Measurements from ENCODE around the gene KDM4C. TPM values are rescaled to one million over a fixed set of nuclear protein-coding genes. Genes with fewer than 3 reads are reported as not detected.

Gene KDM4C
- total RNA-seq, 1 donor from 2014 or later = 18.2 TPM

DNA sequence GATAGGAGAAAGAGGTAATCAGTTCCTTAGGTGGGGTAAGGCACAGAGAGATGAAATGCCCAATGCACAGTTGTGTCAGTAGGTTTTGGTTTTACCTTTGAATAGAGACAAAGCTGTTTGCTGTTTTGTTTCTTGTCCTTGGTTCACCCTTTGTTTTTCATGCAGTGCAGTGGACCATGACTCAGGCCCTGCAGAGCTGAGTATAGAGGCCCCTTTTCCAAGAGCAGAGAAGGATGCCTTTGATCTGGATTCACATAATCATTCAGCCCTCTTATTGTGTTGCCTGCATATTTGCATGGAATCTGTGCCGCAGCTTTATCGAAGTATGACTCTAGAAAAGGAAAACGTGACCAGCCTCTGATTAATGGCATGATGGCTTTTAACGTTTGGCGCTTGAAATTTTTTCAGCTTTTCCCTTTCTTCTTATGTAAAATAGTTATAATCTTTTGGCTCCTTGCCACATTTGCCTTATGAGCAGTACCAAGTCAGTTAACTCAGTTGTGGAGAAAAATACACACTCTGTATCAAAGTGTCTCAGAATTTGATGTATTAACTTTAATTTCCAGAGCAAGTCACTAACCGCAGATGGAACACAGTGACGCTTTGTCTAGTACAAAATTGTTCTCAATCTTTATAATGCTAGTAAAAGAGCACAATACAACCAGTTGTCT, 197.6 kb downstream of the KDM4C start:
- Histone ChIP-seq H3K4me2 (ENCODE audit: low read length) (peak overlapping the region; percentile 29), H2AFZ (ENCODE audit: low read depth, low read length) (no peak overlapping the region), H3K36me3 (ENCODE audit: insufficient read depth, low read length) (no peaks in the 10 kb centered on the region), H3K27ac (ENCODE audit: low read depth, low read length) (no peak overlapping the region), H3K27me3 (ENCODE audit: insufficient read depth, low read length) (no peaks in the 10 kb centered on the region), H3K9ac (ENCODE audit: low read length) (no peak overlapping the region), H3K9me3 (ENCODE audit: insufficient read depth, low read depth, low read length) (no peaks in the 10 kb centered on the region), H3K4me3 (ENCODE audit: insufficient read depth, low read depth, low read length) (no peak overlapping the region), H3K4me1 (ENCODE audit: insufficient read depth, low read length) (peaks cover 11% of the 10 kb centered on the region), H3K79me2 (ENCODE audit: insufficient read depth, low read length) (no peaks in the 10 kb centered on the region), H4K20me1 (ENCODE audit: insufficient read depth, low read length) (peaks cover 5% of the 10 kb centered on the region)
- no peak overlapping the region for H3K4me3 Mint-ChIP-seq (ENCODE audit: unreplicated experiment)
- DNase-seq (ENCODE audit: low read depth) = peak; percentile 86
- peaks cover 13% of the 10 kb centered on the region for H3K4me1 Mint-ChIP-seq (ENCODE audit: low read depth, unreplicated experiment)
- peak overlapping the region; percentile 49 for H3K27ac Mint-ChIP-seq (ENCODE audit: unreplicated experiment)
- H3K27me3 Mint-ChIP-seq (ENCODE audit: low read depth, unreplicated experiment) = no peaks in the 10 kb centered on the region
- H3K36me3 Mint-ChIP-seq (ENCODE audit: low read depth, unreplicated experiment) = peaks cover 3% of the 10 kb centered on the region
- TF ChIP-seq CTCF (IDR thresholded peaks at IDR 0.05; ENCODE audit: insufficient read depth, low read depth, low read length) = no peak
- TF ChIP-seq EZH2 (IDR thresholded peaks at IDR 0.05; ENCODE audit: insufficient read depth, low read length) = no peak
- no peaks in the 10 kb centered on the region for H3K9me3 Mint-ChIP-seq (ENCODE audit: unreplicated experiment)
- peak; percentile 43 for FAIRE-seq

DNA sequence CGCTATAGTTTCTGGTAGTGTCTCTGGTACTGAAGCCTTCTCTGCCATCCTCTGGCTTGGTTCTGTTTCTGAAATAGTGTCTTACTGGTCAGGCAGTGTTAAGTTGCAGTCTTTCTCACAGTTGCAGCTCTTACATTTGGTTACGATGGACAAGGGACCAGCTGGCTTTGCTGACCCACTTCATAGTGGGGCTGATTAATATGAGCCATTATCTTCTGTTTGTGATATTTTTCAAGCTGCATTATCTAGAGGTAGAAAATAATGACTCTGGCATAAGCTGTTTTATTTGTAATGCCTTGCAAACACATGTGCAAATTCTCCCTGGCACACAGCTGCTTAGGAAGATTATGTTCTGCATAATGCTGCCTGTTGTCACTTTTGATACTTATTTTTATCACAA, 199.1 kb downstream of the KDM4C start:
- H3K27ac ChIP-seq (ENCODE audit: low read depth, low read length) = no peak overlapping the region
- DNase-seq (ENCODE audit: low read depth) (no peak), FAIRE-seq (no peak)
- Mint-ChIP-seq H3K27ac (ENCODE audit: unreplicated experiment) (no peak overlapping the region), H3K27me3 (ENCODE audit: low read depth, unreplicated experiment) (no peaks in the 10 kb centered on the region), H3K36me3 (ENCODE audit: low read depth, unreplicated experiment) (peaks cover 3% of the 10 kb centered on the region), H3K4me1 (ENCODE audit: low read depth, unreplicated experiment) (peaks cover 16% of the 10 kb centered on the region), H3K9me3 (ENCODE audit: unreplicated experiment) (no peaks in the 10 kb centered on the region), H3K4me3 (ENCODE audit: unreplicated experiment) (no peak overlapping the region)
- no peak overlapping the region for H3K4me2 ChIP-seq (ENCODE audit: low read length)
- peaks cover 5% of the 10 kb centered on the region for H4K20me1 ChIP-seq (ENCODE audit: insufficient read depth, low read length)
- no peak overlapping the region for H3K9ac ChIP-seq (ENCODE audit: low read length)
- H3K9me3 ChIP-seq (ENCODE audit: insufficient read depth, low read depth, low read length) = no peaks in the 10 kb centered on the region
- no peak overlapping the region for H3K4me3 ChIP-seq (ENCODE audit: insufficient read depth, low read depth, low read length)
- H3K36me3 ChIP-seq (ENCODE audit: insufficient read depth, low read length) = no peaks in the 10 kb centered on the region
- H3K4me1 ChIP-seq (ENCODE audit: insufficient read depth, low read length) = peaks cover 11% of the 10 kb centered on the region
- TF ChIP-seq EZH2 (IDR thresholded peaks at IDR 0.05; ENCODE audit: insufficient read depth, low read length) = no peak
- TF ChIP-seq CTCF (IDR thresholded peaks at IDR 0.05; ENCODE audit: insufficient read depth, low read depth, low read length) = no peak
- no peaks in the 10 kb centered on the region for H3K79me2 ChIP-seq (ENCODE audit: insufficient read depth, low read length)
- no peaks in the 10 kb centered on the region for H3K27me3 ChIP-seq (ENCODE audit: insufficient read depth, low read length)
- H2AFZ ChIP-seq (ENCODE audit: low read depth, low read length) = no peak overlapping the region

GRCh38 chr9:6959270-6960000, 201.7 kb downstream of the KDM4C start:
- Mint-ChIP-seq H3K36me3 (ENCODE audit: low read depth, unreplicated experiment) (peaks cover 3% of the 10 kb centered on the region), H3K4me3 (ENCODE audit: unreplicated experiment) (no peak overlapping the region), H3K27me3 (ENCODE audit: low read depth, unreplicated experiment) (no peaks in the 10 kb centered on the region), H3K4me1 (ENCODE audit: low read depth, unreplicated experiment) (peaks cover 16% of the 10 kb centered on the region), H3K27ac (ENCODE audit: unreplicated experiment) (no peak overlapping the region), H3K9me3 (ENCODE audit: unreplicated experiment) (no peaks in the 10 kb centered on the region)
- FAIRE-seq (no peak), DNase-seq (ENCODE audit: low read depth) (no peak)
- Histone ChIP-seq H4K20me1 (ENCODE audit: insufficient read depth, low read length) (peaks cover 9% of the 10 kb centered on the region), H3K79me2 (ENCODE audit: insufficient read depth, low read length) (no peaks in the 10 kb centered on the region), H3K4me1 (ENCODE audit: insufficient read depth, low read length) (peaks cover 11% of the 10 kb centered on the region), H2AFZ (ENCODE audit: low read depth, low read length) (no peak overlapping the region), H3K9me3 (ENCODE audit: insufficient read depth, low read depth, low read length) (no peaks in the 10 kb centered on the region), H3K27me3 (ENCODE audit: insufficient read depth, low read length) (no peaks in the 10 kb centered on the region), H3K4me2 (ENCODE audit: low read length) (no peak overlapping the region), H3K9ac (ENCODE audit: low read length) (no peak overlapping the region), H3K36me3 (ENCODE audit: insufficient read depth, low read length) (no peaks in the 10 kb centered on the region), H3K4me3 (ENCODE audit: insufficient read depth, low read depth, low read length) (no peak overlapping the region), H3K27ac (ENCODE audit: low read depth, low read length) (no peak overlapping the region)
- TF ChIP-seq EZH2 (IDR thresholded peaks at IDR 0.05; ENCODE audit: insufficient read depth, low read length) = no peak
- no peak for TF ChIP-seq CTCF (IDR thresholded peaks at IDR 0.05; ENCODE audit: insufficient read depth, low read depth, low read length)
